C4-2B (cell line): Measurements from ENCODE around the gene TNFRSF18.

ENCODE experiments used
- CTCF ChIP-seq: fragments of 450-650 bp; conservative IDR thresholded peaks from 2 replicates; pipeline ENCODE4 v1.5.1; 2017; ENCODE audit warnings: mild to moderate bottlenecking
- ZFX ChIP-seq: fragments of 450-650 bp; IDR thresholded peaks from 2 replicates; pipeline ENCODE4 v1.6.1; 2017

GRCh38 chr1:1157426-1157913 is 48.9 kb downstream of the TNFRSF18 start:
- TF ChIP-seq CTCF = no peak
- TF ChIP-seq ZFX = no peak
